H9 (cell line): ENCODE measurements around the gene AKNA. TPM values are rescaled to one million over a fixed set of nuclear protein-coding genes. Genes with fewer than 3 reads are reported as not detected.
A peak's percentile ranks its signal among the peaks of the same experiment; 100 is the strongest.

Source experiments
- DNase-seq: peaks from one replicate; pipeline ENCODE4 v3.0.0-alpha.2; 2017
- H2AFZ ChIP-seq: one replicate; pipeline ENCODE4 v1.6.1; 2013; ENCODE audit warnings: mild to moderate bottlenecking, low read length, control low read depth, moderate library complexity
- H2AK5ac ChIP-seq: 2 replicates; pipeline ENCODE4 v1.6.1; 2013; ENCODE audit warnings: low read length, control low read depth, mixed read lengths; ENCODE audit not compliant: insufficient read length
- H2BK120ac ChIP-seq: one replicate; pipeline ENCODE4 v1.6.1; 2013; ENCODE audit warnings: low read depth, mild to moderate bottlenecking, low read length, control low read depth, inconsistent platforms; ENCODE audit not compliant: poor library complexity, severe bottlenecking
- H2BK12ac ChIP-seq: 2 replicates; pipeline ENCODE4 v1.6.1; 2013; ENCODE audit warnings: low read length, control low read depth, mixed read lengths, low read depth; ENCODE audit not compliant: insufficient read length
- H2BK15ac ChIP-seq: 2 replicates; pipeline ENCODE4 v1.6.1; 2013; ENCODE audit warnings: low read depth, low read length, control low read depth
- H2BK20ac ChIP-seq: one replicate; pipeline ENCODE4 v1.6.1; 2013; ENCODE audit warnings: low read depth, mild to moderate bottlenecking, low read length, control low read depth, inconsistent platforms; ENCODE audit not compliant: poor library complexity, severe bottlenecking
- H2BK5ac ChIP-seq: 2 replicates; pipeline ENCODE4 v1.6.1; 2013; ENCODE audit warnings: low read length, control low read depth, mixed read lengths; ENCODE audit not compliant: insufficient read length
- H3K14ac ChIP-seq: 2 replicates; pipeline ENCODE4 v1.6.1; 2013; ENCODE audit warnings: low read length, control low read depth; ENCODE audit not compliant: insufficient read depth
- H3K18ac ChIP-seq: 2 replicates; pipeline ENCODE4 v1.6.1; 2013; ENCODE audit warnings: low read depth, mild to moderate bottlenecking, mixed read lengths, low read length, control low read depth; ENCODE audit not compliant: insufficient read length
- H3K23ac ChIP-seq: 2 replicates; pipeline ENCODE4 v1.6.1; 2013; ENCODE audit warnings: low read length, control low read depth, mixed read lengths, low read depth; ENCODE audit not compliant: insufficient read length
- H3K23me2 ChIP-seq: 2 replicates; pipeline ENCODE4 v1.6.1; 2013; ENCODE audit warnings: low read depth, mild to moderate bottlenecking, mixed read lengths, low read length, control low read depth; ENCODE audit not compliant: insufficient read length, poor library complexity, severe bottlenecking
- H3K27ac ChIP-seq: 2 replicates; pipeline ENCODE4 v1.5.1; 2013; ENCODE audit warnings: low read length, control low read depth, mixed read lengths, low read depth; ENCODE audit not compliant: insufficient read length
- H3K27me3 ChIP-seq: 2 replicates; pipeline ENCODE4 v1.6.1; 2013; ENCODE audit warnings: low read length, control low read depth, inconsistent platforms; ENCODE audit not compliant: insufficient read depth
- H3K4ac ChIP-seq: 2 replicates; pipeline ENCODE4 v1.6.1; 2013; ENCODE audit warnings: low read depth, mild to moderate bottlenecking, control low read depth, inconsistent platforms, low read length, moderate library complexity
- H3K4me1 ChIP-seq: 2 replicates; pipeline ENCODE4 v1.6.1; 2013; ENCODE audit warnings: low read length, control low read depth, inconsistent platforms; ENCODE audit not compliant: insufficient read depth
- H3K4me2 ChIP-seq: 2 replicates; pipeline ENCODE4 v1.6.1; 2013; ENCODE audit warnings: low read length, control low read depth, mixed read lengths; ENCODE audit not compliant: insufficient read length, insufficient read depth
- H3K56ac ChIP-seq: 2 replicates; pipeline ENCODE4 v1.6.1; 2013; ENCODE audit warnings: low read depth, mild to moderate bottlenecking, mixed read lengths, low read length, control low read depth; ENCODE audit not compliant: insufficient read length
- H3K79me1 ChIP-seq: 2 replicates; pipeline ENCODE4 v1.6.1; 2013; ENCODE audit warnings: low read depth, mild to moderate bottlenecking, moderate library complexity, low read length, control low read depth, inconsistent platforms; ENCODE audit not compliant: insufficient read depth, poor library complexity, severe bottlenecking
- H3K79me2 ChIP-seq: 2 replicates; pipeline ENCODE4 v1.6.1; 2013; ENCODE audit warnings: low read length, control low read depth, inconsistent platforms; ENCODE audit not compliant: insufficient read depth
- H3K9ac ChIP-seq: 2 replicates; pipeline ENCODE4 v1.6.1; 2013; ENCODE audit warnings: low read length, control low read depth, mixed read lengths; ENCODE audit not compliant: insufficient read length; ENCODE audit errors: extremely low read depth
- H3K9me3 ChIP-seq: one replicate; pipeline ENCODE4 v1.6.1; 2013; ENCODE audit warnings: low read depth, low read length, inconsistent platforms; ENCODE audit not compliant: control insufficient read depth
- H3T11ph ChIP-seq: one replicate; pipeline ENCODE4 v1.6.1; 2013; ENCODE audit warnings: mild to moderate bottlenecking, low read length, control low read depth, inconsistent platforms
- H4K20me1 ChIP-seq: one replicate; pipeline ENCODE4 v1.6.1; 2013; ENCODE audit not compliant: control insufficient read depth, insufficient read length, insufficient read depth
- H4K5ac ChIP-seq: 2 replicates; pipeline ENCODE4 v1.6.1; 2013; ENCODE audit warnings: low read depth, mild to moderate bottlenecking, mixed read lengths, low read length, control low read depth; ENCODE audit not compliant: insufficient read length
- H4K8ac ChIP-seq: replicated peaks from 2 replicates; pipeline ENCODE4 v1.6.1; 2013; ENCODE audit warnings: low read length, control low read depth, mixed read lengths, low read depth; ENCODE audit not compliant: insufficient read length
- H4K91ac ChIP-seq: 2 replicates; pipeline ENCODE4 v1.6.1; 2013; ENCODE audit warnings: low read depth, mild to moderate bottlenecking, moderate library complexity, mixed read lengths, low read length, control low read depth; ENCODE audit not compliant: insufficient read length
- H3K27ac Mint-ChIP-seq, 3 experiments: 2 replicates in 2 of 3; 3 replicates in 1 of 3; pipeline ENCODE4 v1.8.0; 2020 to 2021; ENCODE audit warnings: mixed read lengths in 3 of 3, mild to moderate bottlenecking in 1 of 3, moderate library complexity in 1 of 3
- H3K27me3 Mint-ChIP-seq: 2 replicates; pipeline ENCODE4 v1.8.0; 2021; ENCODE audit warnings: low read depth, mild to moderate bottlenecking, moderate library complexity, mixed read lengths
- H3K36me3 Mint-ChIP-seq, 3 experiments: 2 replicates in 2 of 3; 3 replicates in 1 of 3; pipeline ENCODE4 v1.8.0; 2020 to 2021; ENCODE audit warnings: low read depth in 3 of 3, mixed read lengths in 3 of 3; ENCODE audit not compliant: insufficient read depth in 1 of 3
- H3K4me1 Mint-ChIP-seq, 2 experiments: 2 replicates each; pipeline ENCODE4 v1.8.0; 2020; ENCODE audit warnings: mixed read lengths in 2 of 2
- H3K4me3 Mint-ChIP-seq, 2 experiments: 2 replicates in 1 of 2; 3 replicates in 1 of 2; pipeline ENCODE4 v1.8.0; 2020 to 2021; ENCODE audit warnings: mild to moderate bottlenecking in 2 of 2, mixed read lengths in 2 of 2, moderate library complexity in 1 of 2
- H3K9me3 Mint-ChIP-seq, 2 experiments: 2 replicates in 1 of 2; 3 replicates in 1 of 2; pipeline ENCODE4 v1.8.0; 2020; ENCODE audit warnings: mild to moderate bottlenecking in 2 of 2, mixed read lengths in 2 of 2, moderate library complexity in 1 of 2
- WGBS: extraction: QIAGEN DNeasy Blood & Tissue Kit; methylation state at CpG from one replicate; pipeline ENCODE4 v1.1.7; 2013; ENCODE audit warnings: missing lambda C conversion rate, low lambda C conversion rate, mixed read lengths; ENCODE audit not compliant: insufficient read length; ENCODE audit errors: extremely low coverage; 5-methylcytosine and 5-hydroxymethylcytosine counted together
- total RNA-seq: library from RNA; stranded (reverse); gene quantifications from 2 replicates; pipeline ENCODE4 v1.2.1, GENCODE V29; 2021
- TF ChIP-seq, protein P1 (sequence below): fragments of 200-600 bp; sonication (generic); conservative IDR thresholded peaks from 3 replicates; pipeline ENCODE4 v1.8.0; 2021; ENCODE audit warnings: antibody characterized with exemption, mild to moderate bottlenecking

The AKNA gene
- total RNA-seq, 1 experiment from 2014 or later: 19.7 TPM

DNA sequence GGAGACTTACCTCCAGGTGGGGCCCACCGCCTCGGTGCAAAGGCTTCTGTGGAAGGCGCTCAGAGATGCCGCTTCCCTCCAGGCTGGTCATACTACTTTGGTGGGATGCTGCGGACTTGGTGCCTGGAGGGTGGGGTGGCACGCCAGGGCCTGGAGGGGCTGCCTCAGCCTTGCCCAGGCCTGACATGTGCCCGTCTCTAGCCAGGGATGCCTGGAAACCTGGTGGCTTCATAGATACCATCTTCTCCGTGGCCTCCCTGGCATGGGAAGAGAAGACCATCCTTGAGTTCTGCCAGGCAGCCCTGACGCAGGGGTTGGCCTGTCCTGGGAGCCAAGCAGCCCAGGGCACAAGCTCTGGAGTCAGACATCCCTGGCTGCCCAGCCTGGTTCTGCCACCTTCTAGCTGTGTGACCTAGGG is 29.9 kb downstream of the AKNA start:
- Histone ChIP-seq H3T11ph (no peak overlapping the region), H4K20me1 (peaks cover 2% of the 10 kb centered on the region), H3K9ac (no peak overlapping the region), H3K27ac (no peak overlapping the region), H3K23ac (no peak overlapping the region), H2AFZ (no peak overlapping the region), H3K56ac (no peak overlapping the region), H4K8ac (no peak overlapping the region), H3K79me1 (no peaks in the 10 kb centered on the region), H3K23me2 (no peaks in the 10 kb centered on the region), H3K9me3 (no peaks in the 10 kb centered on the region), H2BK20ac (no peak overlapping the region), H3K4me2 (no peak overlapping the region), H3K4ac (no peak overlapping the region), H4K5ac (no peak overlapping the region), H3K14ac (no peak overlapping the region), H2BK15ac (no peak overlapping the region), H2BK120ac (no peak overlapping the region), H2BK5ac (no peak overlapping the region), H3K27me3 (no peaks in the 10 kb centered on the region), H3K4me1 (no peaks in the 10 kb centered on the region), H4K91ac (no peak overlapping the region), H2AK5ac (no peak overlapping the region), H3K79me2 (no peaks in the 10 kb centered on the region), H2BK12ac (no peak overlapping the region), H3K18ac (no peak overlapping the region)
- no peak for DNase-seq
- Mint-ChIP-seq H3K36me3 (peaks cover 38 to 66% (median 59%) of the 10 kb centered on the region in 3 experiments), H3K4me1 (no peaks in the 10 kb centered on the region), H3K27ac (0 out of 7 replicates have a peak overlapping the region, but pooled peaks of 1 of the 3 experiments have one; percentile 37), H3K27me3 (no peaks in the 10 kb centered on the region), H3K9me3 (no peaks in the 10 kb centered on the region), H3K4me3 (no peak overlapping the region)
- no CpG with 5 or more reads among the region's 9 CpGs for WGBS
- TF ChIP-seq, protein P1, sequence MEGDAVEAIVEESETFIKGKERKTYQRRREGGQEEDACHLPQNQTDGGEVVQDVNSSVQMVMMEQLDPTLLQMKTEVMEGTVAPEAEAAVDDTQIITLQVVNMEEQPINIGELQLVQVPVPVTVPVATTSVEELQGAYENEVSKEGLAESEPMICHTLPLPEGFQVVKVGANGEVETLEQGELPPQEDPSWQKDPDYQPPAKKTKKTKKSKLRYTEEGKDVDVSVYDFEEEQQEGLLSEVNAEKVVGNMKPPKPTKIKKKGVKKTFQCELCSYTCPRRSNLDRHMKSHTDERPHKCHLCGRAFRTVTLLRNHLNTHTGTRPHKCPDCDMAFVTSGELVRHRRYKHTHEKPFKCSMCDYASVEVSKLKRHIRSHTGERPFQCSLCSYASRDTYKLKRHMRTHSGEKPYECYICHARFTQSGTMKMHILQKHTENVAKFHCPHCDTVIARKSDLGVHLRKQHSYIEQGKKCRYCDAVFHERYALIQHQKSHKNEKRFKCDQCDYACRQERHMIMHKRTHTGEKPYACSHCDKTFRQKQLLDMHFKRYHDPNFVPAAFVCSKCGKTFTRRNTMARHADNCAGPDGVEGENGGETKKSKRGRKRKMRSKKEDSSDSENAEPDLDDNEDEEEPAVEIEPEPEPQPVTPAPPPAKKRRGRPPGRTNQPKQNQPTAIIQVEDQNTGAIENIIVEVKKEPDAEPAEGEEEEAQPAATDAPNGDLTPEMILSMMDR: no peak
